GM10248 (cell line): Measurements from ENCODE around the gene CAMK2B.

ENCODE experiments used
- CTCF ChIA-PET: fragments of 300-600 bp; sonication (Branson Sonifier 250); formaldehyde crosslinking; extraction: SDS; loops from one replicate; lab custom pipeline; 2021; ENCODE audit warnings: antibody characterized with exemption; lab: Yijun Ruan, JAX
- POLR2A ChIA-PET: fragments of 350-650 bp; sonication (Branson Sonifier 250); formaldehyde crosslinking; extraction: SDS; loops from one replicate; lab custom pipeline; 2020; ENCODE audit warnings: antibody characterized with exemption; lab: Yijun Ruan, JAX
- DNase-seq: peaks from one replicate; pipeline ENCODE4 v3.0.0; 2012; ENCODE audit errors: extremely low spot score
- CTCF ChIP-seq: IDR thresholded peaks from 2 replicates; pipeline ENCODE4 v1.5.1; 2012; ENCODE audit warnings: mild to moderate bottlenecking, low read depth; ENCODE audit errors: extremely low read depth, missing control alignments, control extremely low read depth

Gene CAMK2B

GRCh38 chr7:44232901-44233715 lies 92.3 kb downstream of the CAMK2B start:
- no peak for DNase-seq
- ChIA-PET POLR2A (no interaction called here), CTCF (interaction anchor here (3.4 kb wide), 1 partner anchor 8 kb away, joined by 17 read pairs; no protein-coding TSS in a partner anchor)
- no peak for TF ChIP-seq CTCF

DNA sequence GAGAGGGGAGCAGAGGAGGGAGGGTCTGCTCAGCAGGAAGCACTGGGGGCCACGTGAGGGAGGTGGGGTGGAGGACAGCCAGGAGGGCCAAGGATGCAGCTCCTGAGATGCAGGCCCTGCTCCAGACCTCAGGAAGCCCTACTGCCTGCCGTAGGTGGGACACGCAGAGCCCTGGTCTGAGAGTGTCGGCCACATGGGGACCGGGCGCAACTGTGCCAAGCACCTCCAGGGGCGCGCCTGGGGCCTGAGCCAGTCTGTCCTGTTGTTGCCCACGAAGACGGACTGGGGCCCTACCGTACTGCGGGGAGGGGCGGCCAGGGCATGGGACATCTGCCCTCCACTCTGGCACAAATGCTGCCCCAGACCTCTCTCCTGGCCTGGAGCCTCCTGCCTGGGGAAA lies 93.0 kb downstream of the CAMK2B start:
- TF ChIP-seq CTCF = no peak
- DNase-seq = no peak
- ChIA-PET POLR2A (no interaction called here), CTCF (interaction anchor here (3.4 kb wide), 1 partner anchor 9 kb away, joined by 17 read pairs; no protein-coding TSS in a partner anchor)

DNA sequence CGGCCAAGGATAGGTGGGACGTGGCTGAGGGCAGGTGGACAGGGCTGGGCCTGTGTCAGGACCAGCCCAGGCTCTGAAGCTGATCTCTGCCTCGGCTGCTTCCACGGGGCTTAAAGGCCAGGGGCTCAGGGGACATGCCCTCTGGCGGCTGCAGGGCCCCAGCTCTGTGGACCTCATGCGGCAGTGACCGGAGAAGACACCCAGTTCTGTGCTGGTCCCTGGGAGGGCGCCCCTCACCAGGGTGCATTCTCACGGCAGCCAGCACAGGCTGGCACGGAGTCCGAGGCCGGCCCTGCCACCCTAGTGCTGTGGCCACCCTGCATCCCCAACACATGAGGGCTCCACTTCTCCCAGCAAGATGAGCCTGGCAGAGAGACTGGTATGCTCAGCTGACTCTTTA lies 94.3 kb downstream of the CAMK2B start:
- POLR2A ChIA-PET = no interaction called here
- CTCF ChIA-PET = interaction anchor here (3.4 kb wide), 1 partner anchor 10 kb away, joined by 17 read pairs; no protein-coding TSS in a partner anchor
- TF ChIP-seq CTCF = no peak
- no peak for DNase-seq

GRCh38 chr7:44230286-44230685 lies 95.1 kb downstream of the CAMK2B start:
- ChIA-PET CTCF (interaction anchor here (0.9 to 3.4 kb wide), 2 partner anchors 9 to 11 kb away, joined by 3 to 17 read pairs; no protein-coding TSS in a partner anchor), POLR2A (no interaction called here)
- no peak for DNase-seq
- no peak for TF ChIP-seq CTCF

- TF ChIP-seq CTCF = no peak
- ChIA-PET CTCF (interaction anchor here (0.9 kb wide), 1 partner anchor 8 kb away, joined by 3 read pairs; no protein-coding TSS in a partner anchor), POLR2A (no interaction called here)
Observed at GRCh38 chr7:44229546-44230105, 95.8 kb downstream of the CAMK2B start.

DNA sequence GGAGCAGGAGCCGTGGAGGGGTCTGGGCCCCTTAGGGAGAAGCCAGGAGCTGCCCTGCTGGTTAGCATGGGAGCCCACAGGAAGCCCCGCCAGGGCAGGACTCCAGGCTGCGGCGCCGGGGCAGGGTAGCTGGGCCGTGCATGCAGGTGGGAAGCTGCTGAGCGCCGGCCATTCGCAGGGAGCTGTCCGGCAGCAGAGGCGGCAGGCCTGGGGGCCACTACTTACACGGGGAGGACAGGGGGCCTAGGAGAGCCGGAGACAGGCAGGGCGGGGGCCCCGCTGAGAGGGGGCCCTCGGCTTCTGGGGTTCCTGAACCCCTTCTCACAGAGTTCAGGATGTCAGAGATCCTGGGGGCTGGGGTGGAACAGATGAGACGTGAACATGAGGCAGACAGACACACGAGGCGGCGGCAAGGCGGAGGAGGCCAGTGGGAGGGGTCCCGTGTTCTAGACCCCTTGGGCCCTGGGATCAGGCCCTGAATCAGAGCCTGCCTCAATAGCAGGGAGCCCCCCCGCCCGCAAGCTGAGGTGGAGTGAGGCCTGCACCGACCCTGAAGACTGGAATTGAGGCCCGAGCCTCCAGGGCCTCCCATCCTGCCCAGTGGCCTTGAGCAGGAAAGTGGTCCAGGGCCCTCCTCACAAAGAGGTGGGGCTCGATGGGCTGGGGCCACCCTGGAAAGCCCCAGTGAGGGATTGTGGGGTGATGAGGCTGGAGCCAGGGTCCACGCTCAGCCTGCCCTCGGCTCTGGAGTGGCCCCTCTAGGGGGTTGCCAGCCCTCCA lies 96.6 kb downstream of the CAMK2B start:
- ChIA-PET CTCF (interaction anchor here (1.5 kb wide), 1 partner anchor 12 kb away, joined by 8 read pairs; no protein-coding TSS in a partner anchor), POLR2A (no interaction called here)
- no peak for DNase-seq
- no peak for TF ChIP-seq CTCF

More at GRCh38 chr7:44229546-44230105, 95.8 kb downstream of the CAMK2B start:
- no peak for DNase-seq
